Bone marrow (tissue), 2 donors: Measurements from ENCODE around the gene OR4C46.
"Not testable (repeated sequence)": the region's sequence is repeated elsewhere in the genome, so short reads cannot be mapped to it uniquely, and the experiment has no call there.

Experiments
- DNase-seq, 2 donors: peaks; one replicate each; lab custom pipeline; 2025; lab: John Stamatoyannopoulos, UW

Gene OR4C46

DNA sequence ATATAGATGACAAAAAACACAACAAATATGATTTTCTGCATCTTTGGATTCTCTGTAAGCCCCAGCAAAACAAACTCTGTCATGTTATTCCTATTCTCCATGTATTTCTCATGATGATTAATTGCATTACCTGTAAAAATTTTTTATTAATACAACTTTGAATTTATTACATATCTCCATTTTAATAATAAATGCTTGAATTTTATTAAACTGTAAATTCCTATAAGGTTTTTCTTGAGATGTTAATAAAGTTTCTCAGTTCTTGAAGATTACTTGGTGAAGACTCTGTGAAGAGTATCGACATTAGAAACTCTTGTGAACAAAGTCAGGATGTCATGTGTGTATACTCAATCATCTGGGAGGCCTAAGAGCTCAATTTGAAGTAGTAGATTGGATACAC is at the start of gene OR4C46:
OR4C46 (minus strand) TSS at position 101 of the 400 bp plus-strand sequence; CDS start at position 101, 0 bp downstream.
- no peak for DNase-seq

DNA sequence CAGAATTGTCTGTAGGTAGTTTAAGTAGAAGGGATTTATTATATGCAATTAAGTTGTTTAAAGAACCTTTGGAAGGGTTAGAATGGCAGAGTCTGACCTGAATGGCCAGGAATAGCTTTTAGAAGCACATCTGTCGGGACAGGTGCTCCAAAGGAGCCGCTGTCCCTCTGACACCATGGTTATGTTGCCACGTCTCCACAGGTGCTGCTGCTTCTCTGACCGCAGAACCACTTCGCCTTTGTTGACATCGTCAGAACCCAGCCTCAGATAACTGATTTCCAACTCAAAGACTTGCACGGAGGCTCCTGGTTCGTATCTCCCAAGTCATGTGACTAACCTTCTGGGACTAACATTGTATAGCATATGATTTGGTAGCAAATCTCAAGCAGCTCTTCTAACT is 41.8 kb upstream of the OR4C46 start:
- DNase-seq: not testable (repeated sequence)

DNA sequence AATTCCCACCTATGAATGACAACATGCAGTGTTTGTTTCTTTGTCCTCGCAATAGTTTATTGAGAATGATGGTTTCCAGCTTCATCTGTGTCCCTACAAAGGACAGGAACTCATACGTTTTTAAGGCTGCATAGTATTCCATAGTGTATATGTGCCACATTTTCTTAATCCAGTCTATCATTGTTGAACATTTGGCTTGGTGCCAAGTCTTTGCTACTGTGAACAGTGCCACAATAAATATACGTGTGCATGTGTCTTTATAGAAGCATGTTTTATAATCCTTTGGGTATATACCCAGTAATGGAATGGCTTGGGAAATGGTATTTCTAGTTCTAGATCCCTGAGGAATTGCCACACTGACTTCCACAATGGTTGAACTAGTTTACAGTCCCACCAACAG is 42.4 kb downstream of the OR4C46 start:
- not testable (repeated sequence) for DNase-seq

DNA sequence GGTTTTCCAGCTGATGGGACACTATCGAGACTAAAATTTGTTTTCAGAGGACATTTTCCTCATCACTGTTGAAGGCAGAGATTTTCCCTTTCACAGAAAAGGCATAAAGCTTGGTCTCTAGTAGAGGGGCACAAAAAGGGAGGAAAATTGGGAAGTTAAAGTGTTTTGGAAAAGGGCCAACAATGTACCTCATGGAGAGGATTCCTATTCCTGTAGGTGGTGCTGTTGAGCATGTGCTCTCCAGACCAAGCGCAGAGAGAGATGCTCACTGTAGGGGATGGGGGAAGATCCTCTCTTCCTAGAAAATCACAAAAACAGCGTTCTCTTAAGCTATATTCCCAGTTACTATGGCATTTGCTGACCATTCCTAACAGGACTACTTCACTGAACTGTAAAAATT is 44.9 kb downstream of the OR4C46 start:
- no peak for DNase-seq

DNA sequence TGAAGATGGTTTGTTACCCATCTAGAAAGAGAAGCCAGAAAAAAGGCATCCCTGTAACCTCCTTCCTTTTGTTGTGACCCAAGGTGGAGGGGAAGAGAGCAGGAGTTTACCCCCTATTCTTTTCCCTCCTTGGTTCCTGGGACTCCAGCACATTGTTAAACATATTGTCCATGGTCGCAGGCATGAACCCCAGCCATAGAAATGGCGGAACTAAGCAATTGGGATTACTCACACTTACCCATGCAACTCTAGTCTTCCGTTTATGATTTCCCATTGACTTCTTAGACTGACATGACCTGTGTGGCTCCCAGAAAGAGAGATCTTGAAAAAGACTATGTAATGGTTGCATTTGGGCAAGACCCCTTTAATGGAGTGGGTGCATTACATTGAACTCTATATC is 45.4 kb downstream of the OR4C46 start:
- DNase-seq: no peak
